ENCODE results near the gene GPR132.

GRCh38 chr14:105066240-105067071 is 1.2 kb upstream of the GPR132 start:
- TF ChIP-seq CTCF (IDR thresholded peaks at IDR 0.05) (no peak), POLR2A (IDR thresholded peaks at IDR 0.05) (no peak), POLR2AphosphoS5 (IDR thresholded peaks at IDR 0.05) (no peak)
